EH (cell line): ENCODE data around the gene LRRC37B.
"Not testable (repeated sequence)": the region's sequence is repeated elsewhere in the genome, so short reads cannot be mapped to it uniquely, and the experiment has no call there.

Source experiments
- DNase-seq: peaks from one replicate; pipeline ENCODE4 v3.0.0-alpha.2; 2015; ENCODE audit warnings: low read depth

The LRRC37B gene

GRCh38 chr17:32099686-32100085, 92.5 kb downstream of the LRRC37B start:
- no peak for DNase-seq

DNA sequence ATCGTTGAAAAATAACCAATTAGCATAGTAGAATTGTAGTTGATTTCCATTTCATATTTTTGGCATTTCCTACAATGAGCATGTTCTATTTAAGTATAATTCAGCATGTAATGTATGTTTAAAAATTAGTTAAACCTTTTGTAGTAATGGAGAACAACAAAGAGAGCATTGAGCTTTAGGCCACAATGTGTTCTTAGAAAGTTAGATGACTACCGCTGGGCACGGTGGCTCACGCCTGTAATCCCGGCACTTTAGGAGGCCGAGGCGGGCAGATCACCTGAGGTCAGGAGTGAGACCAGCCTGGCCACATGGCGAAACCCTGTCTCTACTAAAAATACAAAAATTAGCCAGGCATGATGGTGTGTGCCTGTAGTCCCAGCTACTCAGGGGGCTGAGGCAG, 93.1 kb downstream of the LRRC37B start:
- DNase-seq = not testable (repeated sequence)

DNA sequence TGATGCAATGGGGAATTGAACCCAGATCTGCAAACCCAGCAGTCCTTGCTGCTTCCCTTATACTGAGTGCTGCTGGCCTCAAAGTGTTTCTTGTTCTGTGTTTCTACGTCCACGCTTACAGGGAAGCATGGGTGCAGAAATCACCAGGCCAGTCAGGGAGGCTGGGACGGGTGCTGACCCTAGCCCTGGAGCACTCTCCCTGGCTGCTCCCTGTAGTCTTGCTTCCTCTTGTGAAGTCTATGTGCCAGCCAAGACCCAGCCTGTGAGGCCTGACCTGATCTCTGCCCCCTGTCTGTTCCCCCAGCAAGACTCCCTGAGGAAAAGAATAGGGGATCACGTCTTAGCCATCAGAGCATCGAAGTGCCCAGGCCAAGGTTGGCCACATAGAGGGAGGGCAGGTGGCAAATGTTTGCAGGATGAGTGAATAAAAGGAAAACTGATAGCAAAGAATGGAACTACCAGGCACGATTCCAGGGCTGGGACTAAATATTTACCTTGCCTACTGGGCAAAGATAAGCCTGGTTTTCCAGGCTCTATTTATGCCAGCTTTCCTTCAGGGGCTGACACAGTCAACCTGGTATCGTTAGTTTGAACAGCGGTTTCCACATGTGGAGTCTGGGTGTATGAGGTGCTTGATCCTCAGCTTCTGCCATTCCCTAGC, 93.9 kb downstream of the LRRC37B start:
- no peak for DNase-seq

DNA sequence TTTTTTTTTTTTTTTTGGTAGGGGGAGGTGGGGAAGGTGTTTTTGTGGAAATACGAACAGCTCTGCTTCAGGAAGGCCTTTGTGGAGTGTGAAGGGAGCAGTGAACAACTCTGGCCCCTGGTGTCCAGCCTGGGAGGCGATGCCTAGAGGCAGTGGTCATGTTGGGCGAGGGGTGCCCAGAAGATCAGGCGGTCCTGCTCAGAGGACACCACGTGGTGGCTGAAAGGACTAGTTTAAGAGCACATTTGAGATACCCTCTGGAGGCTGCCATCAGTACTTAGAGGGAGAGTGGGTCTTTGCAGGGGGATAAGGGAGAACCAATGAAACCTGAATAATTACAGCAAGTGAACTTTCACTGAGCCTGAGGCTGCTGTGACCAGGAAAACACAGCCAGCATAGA, 95.0 kb downstream of the LRRC37B start:
- no peak for DNase-seq

GRCh38 chr17:32102646-32103186, 95.5 kb downstream of the LRRC37B start:
- peak; percentile 87 for DNase-seq
